A673 (cell line): Measurements from ENCODE around the gene CASP7.

Experiments
- EZH2 ChIP-seq: fragments of 200-600 bp; sonication (generic); IDR thresholded peaks from 2 replicates; pipeline ENCODE4 v1.6.1; 2017; ENCODE audit warnings: borderline replicate concordance, low read depth, mild to moderate bottlenecking, mixed read lengths, antibody characterized with exemption, low read length; ENCODE audit not compliant: poor library complexity, severe bottlenecking
- TF ChIP-seq, protein P1 (sequence below): fragments of 300-800, 200-600 bp; sonication (generic); conservative IDR thresholded peaks from 2 replicates; pipeline ENCODE4 v1.5.1; 2017; ENCODE audit warnings: low read depth, mild to moderate bottlenecking, antibody characterized with exemption, low read length, moderate library complexity, mixed read lengths

DNA sequence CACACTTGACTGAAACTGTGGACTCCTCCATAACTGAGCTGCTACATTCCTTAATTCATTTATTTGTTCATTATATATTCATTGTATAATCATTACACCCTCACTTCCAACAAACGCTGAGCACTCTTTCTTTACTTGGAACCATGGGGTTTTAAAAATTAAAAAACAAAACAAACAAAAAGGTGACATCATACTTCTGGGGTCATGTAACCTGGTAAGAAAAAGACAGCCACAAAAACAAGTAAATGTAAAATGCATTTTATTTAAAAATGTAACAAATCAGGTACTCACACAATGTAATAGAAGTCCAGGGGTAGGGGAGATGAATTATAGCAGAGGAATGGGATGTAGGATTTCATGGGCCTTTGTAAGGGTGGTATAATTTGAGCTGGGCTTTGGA is 96.8 kb downstream of the CASP7 start:
- TF ChIP-seq, protein P1, sequence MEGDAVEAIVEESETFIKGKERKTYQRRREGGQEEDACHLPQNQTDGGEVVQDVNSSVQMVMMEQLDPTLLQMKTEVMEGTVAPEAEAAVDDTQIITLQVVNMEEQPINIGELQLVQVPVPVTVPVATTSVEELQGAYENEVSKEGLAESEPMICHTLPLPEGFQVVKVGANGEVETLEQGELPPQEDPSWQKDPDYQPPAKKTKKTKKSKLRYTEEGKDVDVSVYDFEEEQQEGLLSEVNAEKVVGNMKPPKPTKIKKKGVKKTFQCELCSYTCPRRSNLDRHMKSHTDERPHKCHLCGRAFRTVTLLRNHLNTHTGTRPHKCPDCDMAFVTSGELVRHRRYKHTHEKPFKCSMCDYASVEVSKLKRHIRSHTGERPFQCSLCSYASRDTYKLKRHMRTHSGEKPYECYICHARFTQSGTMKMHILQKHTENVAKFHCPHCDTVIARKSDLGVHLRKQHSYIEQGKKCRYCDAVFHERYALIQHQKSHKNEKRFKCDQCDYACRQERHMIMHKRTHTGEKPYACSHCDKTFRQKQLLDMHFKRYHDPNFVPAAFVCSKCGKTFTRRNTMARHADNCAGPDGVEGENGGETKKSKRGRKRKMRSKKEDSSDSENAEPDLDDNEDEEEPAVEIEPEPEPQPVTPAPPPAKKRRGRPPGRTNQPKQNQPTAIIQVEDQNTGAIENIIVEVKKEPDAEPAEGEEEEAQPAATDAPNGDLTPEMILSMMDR = no peak
- TF ChIP-seq EZH2 = no peak
